WERI-Rb-1 (cell line): ENCODE data around the gene RADIL.

Source experiments
- DNase-seq: peaks from one replicate; pipeline ENCODE4 v3.0.0-alpha.2; 2020
- H3K27ac ChIP-seq: fragments of 250-450 bp; sonication (Bioruptor Pico); 2 replicates; pipeline ENCODE4 v1.5.1; 2020; ENCODE audit warnings: mild to moderate bottlenecking, moderate library complexity
- H3K27me3 ChIP-seq: fragments of 250-450 bp; sonication (Bioruptor Pico); 2 replicates; pipeline ENCODE4 v1.5.1; 2021; ENCODE audit warnings: mild to moderate bottlenecking, low read depth, moderate library complexity; ENCODE audit not compliant: insufficient read depth, severe bottlenecking
- H3K36me3 ChIP-seq: fragments of 250-450 bp; sonication (Bioruptor Pico); 2 replicates; pipeline ENCODE4 v1.5.1; 2020; ENCODE audit warnings: mild to moderate bottlenecking, moderate library complexity
- H3K4me3 ChIP-seq: 2 replicates; pipeline ENCODE4 v1.5.1; 2011; ENCODE audit warnings: low read depth, mild to moderate bottlenecking, control low read depth, low read length
- H3K9me3 ChIP-seq: fragments of 250-450 bp; sonication (Bioruptor Pico); 2 replicates; pipeline ENCODE4 v1.5.1; 2021; ENCODE audit warnings: mild to moderate bottlenecking, moderate library complexity; ENCODE audit not compliant: severe bottlenecking
- CTCF ChIP-seq: IDR thresholded peaks from 2 replicates; pipeline ENCODE4 v1.5.1; 2011; ENCODE audit warnings: low read depth, mild to moderate bottlenecking, control low read depth, inconsistent platforms, low read length

RADIL gene

GRCh38 chr7:4808026-4808425 is 75.5 kb downstream of the RADIL start:
- Histone ChIP-seq H3K4me3 (no peak overlapping the region), H3K27ac (no peak overlapping the region), H3K36me3 (peaks cover 8% of the 10 kb centered on the region), H3K9me3 (no peaks in the 10 kb centered on the region), H3K27me3 (no peaks in the 10 kb centered on the region)
- no peak for TF ChIP-seq CTCF
- DNase-seq, result no peak

GRCh38 chr7:4807598-4808016 is 75.9 kb downstream of the RADIL start:
- no peak overlapping the region for H3K4me3 ChIP-seq
- no peaks in the 10 kb centered on the region for H3K9me3 ChIP-seq
- H3K27ac ChIP-seq, result no peak overlapping the region
- no peak for DNase-seq
- H3K36me3 ChIP-seq, result peaks cover 7% of the 10 kb centered on the region
- no peaks in the 10 kb centered on the region for H3K27me3 ChIP-seq
- no peak for TF ChIP-seq CTCF

GRCh38 chr7:4806983-4807597 is 76.4 kb downstream of the RADIL start:
- Histone ChIP-seq H3K27me3 (no peaks in the 10 kb centered on the region), H3K9me3 (no peaks in the 10 kb centered on the region), H3K4me3 (no peak overlapping the region), H3K27ac (peak overlapping the region; percentile 24; the same call in 1 of the 2 replicates), H3K36me3 (peaks cover 7% of the 10 kb centered on the region)
- no peak for DNase-seq
- no peak for TF ChIP-seq CTCF

- TF ChIP-seq CTCF, result no peak
- DNase-seq, result no peak
- no peaks in the 10 kb centered on the region for H3K9me3 ChIP-seq
- H3K4me3 ChIP-seq, result no peak overlapping the region
- H3K27ac ChIP-seq, result no peak overlapping the region
- peaks cover 7% of the 10 kb centered on the region for H3K36me3 ChIP-seq
- H3K27me3 ChIP-seq, result no peaks in the 10 kb centered on the region
Measured at GRCh38 chr7:4805984-4806300, 77.6 kb downstream of the RADIL start.

GRCh38 chr7:4805110-4805983 is 78.2 kb downstream of the RADIL start:
- no peak overlapping the region for H3K4me3 ChIP-seq
- no peak for TF ChIP-seq CTCF
- no peaks in the 10 kb centered on the region for H3K27me3 ChIP-seq
- no peaks in the 10 kb centered on the region for H3K9me3 ChIP-seq
- peaks cover 5% of the 10 kb centered on the region for H3K36me3 ChIP-seq
- no peak overlapping the region for H3K27ac ChIP-seq
- no peak for DNase-seq
